OCI-LY1 (cell line): ENCODE measurements around the gene BRICD5.

Experiments
- H2AFZ ChIP-seq: fragments of 200-600 bp; sonication (generic), shearing (Covaris generic); 2 replicates; pipeline ENCODE4 v1.6.0; 2014; ENCODE audit warnings: antibody characterized with exemption, mild to moderate bottlenecking, low read length
- H3F3A ChIP-seq: fragments of 200-600 bp; sonication (generic), shearing (Covaris generic); 2 replicates; pipeline ENCODE4 v1.6.0; 2014; ENCODE audit warnings: mild to moderate bottlenecking, antibody characterized with exemption, low read length, moderate library complexity; ENCODE audit not compliant: insufficient read depth
- H3K27ac ChIP-seq: fragments of 200-600 bp; sonication (generic); 2 replicates; pipeline ENCODE4 v1.5.1; 2014; ENCODE audit warnings: low read length, mixed run types, mild to moderate bottlenecking, low read depth; ENCODE audit not compliant: poor library complexity, severe bottlenecking
- H3K27me3 ChIP-seq: fragments of 200-600 bp; sonication (generic); 2 replicates; pipeline ENCODE4 v1.6.0; 2014; ENCODE audit warnings: antibody characterized with exemption, mild to moderate bottlenecking, low read length, moderate library complexity; ENCODE audit not compliant: insufficient read depth
- H3K36me3 ChIP-seq: fragments of 200-600 bp; sonication (generic); 2 replicates; pipeline ENCODE4 v1.6.1; 2014; ENCODE audit warnings: mild to moderate bottlenecking, antibody characterized with exemption, low read length, moderate library complexity, mixed read lengths; ENCODE audit not compliant: insufficient read depth
- H3K4me1 ChIP-seq: fragments of 200-600 bp; sonication (generic); 2 replicates; pipeline ENCODE4 v1.5.1; 2014; ENCODE audit warnings: mild to moderate bottlenecking, low read length, moderate library complexity; ENCODE audit not compliant: insufficient read depth, severe bottlenecking
- H3K4me2 ChIP-seq: fragments of 200-600 bp; sonication (generic), shearing (Covaris generic); 2 replicates; pipeline ENCODE4 v1.6.1; 2014; ENCODE audit warnings: low read length
- H3K4me3 ChIP-seq: fragments of 200-600 bp; sonication (generic); 2 replicates; pipeline ENCODE4 v1.5.1; 2014; ENCODE audit warnings: low read length, low read depth, mild to moderate bottlenecking, mixed read lengths; ENCODE audit not compliant: poor library complexity, severe bottlenecking
- H3K79me2 ChIP-seq: fragments of 200-600 bp; shearing (Covaris generic); 2 replicates; pipeline ENCODE4 v1.6.1; 2016; ENCODE audit warnings: mixed run types, low read length, mixed read lengths; ENCODE audit not compliant: insufficient read depth
- H3K9ac ChIP-seq: fragments of 200-600 bp; sonication (generic), shearing (Covaris generic); 2 replicates; pipeline ENCODE4 v1.6.1; 2014; ENCODE audit warnings: mild to moderate bottlenecking, low read length, mixed read lengths
- H3K9me2 ChIP-seq: fragments of 200-600 bp; sonication (generic), shearing (Covaris generic); 2 replicates; pipeline ENCODE4 v1.6.1; 2014; ENCODE audit warnings: low read depth, mild to moderate bottlenecking, low read length, mixed read lengths
- H3K9me3 ChIP-seq: fragments of 200-600 bp; shearing (Covaris generic); 2 replicates; pipeline ENCODE4 v1.6.1; 2014; ENCODE audit warnings: low read length, mixed read lengths
- H4K20me1 ChIP-seq: fragments of 200-600 bp; sonication (generic), shearing (Covaris generic); 2 replicates; pipeline ENCODE4 v1.6.0; 2016; ENCODE audit warnings: mild to moderate bottlenecking, low read length; ENCODE audit not compliant: insufficient read depth
- EZH2 ChIP-seq: fragments of 200-600 bp; sonication (generic), shearing (Covaris generic); IDR thresholded peaks from 2 replicates; pipeline ENCODE4 v1.8.0; 2017; ENCODE audit warnings: borderline replicate concordance, mixed run types, mild to moderate bottlenecking, antibody characterized with exemption, low read length, moderate library complexity, mixed read lengths
- TF ChIP-seq, protein P1 (sequence below): fragments of 200-600 bp; sonication (generic), shearing (Covaris generic); IDR thresholded peaks from 2 replicates; pipeline ENCODE4 v1.5.1; 2017; ENCODE audit warnings: mild to moderate bottlenecking, antibody characterized with exemption, low read length, moderate library complexity, mixed read lengths

Gene BRICD5

DNA sequence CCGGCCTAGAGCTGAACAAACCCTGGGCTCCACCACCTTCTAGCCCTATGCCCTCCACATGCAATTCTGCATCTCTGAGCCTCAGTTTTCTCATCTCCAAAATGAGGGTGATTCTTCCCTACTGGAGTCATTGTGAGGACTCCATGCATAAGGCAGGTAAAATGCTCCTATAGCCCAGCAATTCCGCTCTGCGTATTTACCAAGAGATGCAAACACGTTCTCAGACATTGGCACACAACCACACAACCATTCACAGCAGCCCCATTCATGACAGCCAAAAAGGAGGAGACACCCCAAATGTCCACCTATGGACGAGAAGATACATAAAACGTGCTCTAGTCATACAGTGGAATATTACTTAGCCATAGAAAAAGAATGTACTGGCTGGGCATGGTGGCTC lies 10.3 kb downstream of the BRICD5 start:
- peaks cover 26% of the 10 kb centered on the region; the same call in 1 of the 2 replicates for H3K27me3 ChIP-seq
- H3K79me2 ChIP-seq: no peaks in the 10 kb centered on the region

DNA sequence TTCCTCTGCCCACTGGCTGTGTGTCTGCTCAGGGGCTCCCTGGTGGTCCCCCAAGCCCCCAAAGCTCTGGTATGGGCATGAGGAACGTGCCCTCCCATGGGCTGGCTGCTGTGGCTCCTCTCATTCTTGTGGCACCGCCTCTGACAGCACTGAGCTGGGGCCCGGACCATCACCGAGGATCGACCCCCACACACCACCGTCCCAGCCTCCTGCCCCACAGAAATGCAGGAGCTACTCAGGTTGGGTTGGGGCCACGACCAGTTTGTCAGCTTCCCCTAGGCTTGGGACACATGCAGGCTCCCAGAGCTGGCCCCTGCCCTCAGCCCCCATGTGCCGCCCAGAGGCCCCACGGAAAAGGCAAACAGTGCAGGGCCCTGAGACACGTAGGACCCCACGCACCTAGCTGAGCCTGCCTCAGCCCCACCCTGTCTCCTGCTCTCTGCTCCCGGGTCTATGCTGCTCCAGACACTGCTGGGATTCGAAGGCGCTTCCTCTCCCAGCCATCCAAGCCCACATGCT lies 11.0 kb downstream of the BRICD5 start:
- Histone ChIP-seq H3K9me3 (no peaks in the 10 kb centered on the region), H3K27me3 (peaks cover 31% of the 10 kb centered on the region; the same call in 1 of the 2 replicates), H2AFZ (no peak overlapping the region), H3K36me3 (no peaks in the 10 kb centered on the region), H3K27ac (no peak overlapping the region), H3K4me3 (no peak overlapping the region), H4K20me1 (no peaks in the 10 kb centered on the region), H3K4me1 (peaks cover 6% of the 10 kb centered on the region), H3K79me2 (no peaks in the 10 kb centered on the region), H3F3A (no peaks in the 10 kb centered on the region), H3K9me2 (no peaks in the 10 kb centered on the region), H3K9ac (no peak overlapping the region), H3K4me2 (no peak overlapping the region)
- TF ChIP-seq, protein P1, sequence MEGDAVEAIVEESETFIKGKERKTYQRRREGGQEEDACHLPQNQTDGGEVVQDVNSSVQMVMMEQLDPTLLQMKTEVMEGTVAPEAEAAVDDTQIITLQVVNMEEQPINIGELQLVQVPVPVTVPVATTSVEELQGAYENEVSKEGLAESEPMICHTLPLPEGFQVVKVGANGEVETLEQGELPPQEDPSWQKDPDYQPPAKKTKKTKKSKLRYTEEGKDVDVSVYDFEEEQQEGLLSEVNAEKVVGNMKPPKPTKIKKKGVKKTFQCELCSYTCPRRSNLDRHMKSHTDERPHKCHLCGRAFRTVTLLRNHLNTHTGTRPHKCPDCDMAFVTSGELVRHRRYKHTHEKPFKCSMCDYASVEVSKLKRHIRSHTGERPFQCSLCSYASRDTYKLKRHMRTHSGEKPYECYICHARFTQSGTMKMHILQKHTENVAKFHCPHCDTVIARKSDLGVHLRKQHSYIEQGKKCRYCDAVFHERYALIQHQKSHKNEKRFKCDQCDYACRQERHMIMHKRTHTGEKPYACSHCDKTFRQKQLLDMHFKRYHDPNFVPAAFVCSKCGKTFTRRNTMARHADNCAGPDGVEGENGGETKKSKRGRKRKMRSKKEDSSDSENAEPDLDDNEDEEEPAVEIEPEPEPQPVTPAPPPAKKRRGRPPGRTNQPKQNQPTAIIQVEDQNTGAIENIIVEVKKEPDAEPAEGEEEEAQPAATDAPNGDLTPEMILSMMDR: no peak
- TF ChIP-seq EZH2: no peak

More for the DNA sequence above, 10.3 kb downstream of the BRICD5 start:
- Histone ChIP-seq H3K4me2 (no peak overlapping the region), H3K9ac (no peak overlapping the region), H3K36me3 (no peaks in the 10 kb centered on the region), H3F3A (no peaks in the 10 kb centered on the region), H3K4me3 (no peak overlapping the region), H4K20me1 (no peaks in the 10 kb centered on the region), H3K27ac (no peak overlapping the region), H2AFZ (no peak overlapping the region), H3K9me3 (no peaks in the 10 kb centered on the region), H3K9me2 (no peaks in the 10 kb centered on the region), H3K4me1 (peaks cover 10% of the 10 kb centered on the region)
- TF ChIP-seq EZH2: no peak

DNA sequence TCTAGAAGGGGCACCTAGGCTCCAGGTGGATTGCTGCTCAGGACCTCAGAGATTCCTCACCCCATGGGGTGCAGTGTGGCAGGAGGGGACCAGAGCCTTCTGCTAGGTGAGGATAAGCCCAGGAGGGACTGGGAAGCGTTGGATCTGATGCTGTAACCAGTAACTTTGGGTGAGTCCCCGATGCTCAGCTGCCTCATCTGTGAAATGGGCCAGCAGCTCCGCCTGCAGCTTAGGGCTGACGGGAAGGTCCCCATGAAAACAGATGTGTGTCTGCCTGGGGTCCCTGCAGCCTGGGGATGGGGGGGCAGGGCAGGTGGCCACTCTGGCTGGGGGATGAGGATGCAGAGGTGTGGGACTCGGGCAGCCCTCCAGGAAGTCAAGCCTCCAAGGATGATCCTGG lies 11.6 kb downstream of the BRICD5 start:
- Histone ChIP-seq H3K36me3 (no peaks in the 10 kb centered on the region), H3K27me3 (peaks cover 31% of the 10 kb centered on the region; the same call in 1 of the 2 replicates), H3K9me2 (no peaks in the 10 kb centered on the region)

More for the DNA sequence above, 11.6 kb downstream of the BRICD5 start:
- Histone ChIP-seq H3F3A (no peaks in the 10 kb centered on the region), H3K9me3 (no peaks in the 10 kb centered on the region), H3K4me2 (no peak overlapping the region), H3K4me1 (peaks cover 3% of the 10 kb centered on the region), H4K20me1 (no peaks in the 10 kb centered on the region), H3K9ac (no peak overlapping the region), H3K27ac (no peak overlapping the region), H3K4me3 (no peak overlapping the region), H2AFZ (no peak overlapping the region), H3K79me2 (no peaks in the 10 kb centered on the region)
- TF ChIP-seq, protein P1: no peak
- TF ChIP-seq EZH2: no peak
